GM18873 (cell line): ENCODE results near the gene MAP3K2.

Experiments
- ATAC-seq: cut with Tn5 transposase; IDR thresholded peaks from one replicate; pipeline ENCODE4 v1.9.1; 2021; ENCODE audit warnings: mild to moderate bottlenecking, moderate library complexity, moderate number of reproducible peaks; ENCODE audit not compliant: unreplicated experiment, low FRiP score

MAP3K2 gene

DNA sequence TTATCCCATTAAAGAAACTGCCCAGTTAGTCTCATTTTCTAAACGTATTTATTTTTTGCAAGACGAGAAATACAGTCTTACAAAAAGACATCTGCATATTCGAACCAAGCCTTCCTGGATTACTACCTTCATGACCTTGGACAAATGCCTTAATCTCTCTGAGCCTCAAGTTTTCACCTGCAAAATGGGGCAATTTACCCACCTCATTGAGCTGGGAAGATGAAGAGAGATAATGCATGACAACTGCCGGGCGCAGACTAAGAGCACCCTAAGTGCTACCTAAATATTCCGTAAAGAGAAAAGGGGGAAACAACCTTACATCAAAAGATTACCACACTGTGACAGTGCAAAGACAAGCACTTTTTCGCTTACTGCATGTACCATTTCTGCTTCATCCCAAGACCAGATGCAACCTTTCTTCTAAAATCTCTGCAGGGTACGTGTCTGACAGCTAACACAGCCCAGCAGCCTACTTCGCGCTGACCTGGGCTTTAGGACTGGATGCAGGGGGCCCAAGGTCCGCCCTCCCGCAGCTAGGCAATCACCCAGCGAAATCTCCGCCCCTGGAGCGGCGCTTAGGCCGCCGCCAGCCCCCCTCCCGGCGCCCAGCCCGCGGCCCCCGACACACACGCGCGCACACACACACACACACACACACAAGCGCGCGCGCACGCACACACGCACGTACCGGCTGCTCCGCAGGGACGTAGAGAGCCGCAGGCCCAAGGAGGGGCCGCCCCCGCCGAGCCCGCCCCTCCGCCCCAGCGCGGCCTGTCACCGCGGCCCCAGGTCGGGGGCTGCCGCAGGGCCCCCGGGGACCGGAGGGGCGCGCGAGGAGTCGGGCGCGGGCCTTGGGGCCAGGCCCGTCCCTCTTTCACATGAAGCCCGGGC lies 766 bp downstream of the MAP3K2 start:
- peak; percentile 38 for ATAC-seq

DNA sequence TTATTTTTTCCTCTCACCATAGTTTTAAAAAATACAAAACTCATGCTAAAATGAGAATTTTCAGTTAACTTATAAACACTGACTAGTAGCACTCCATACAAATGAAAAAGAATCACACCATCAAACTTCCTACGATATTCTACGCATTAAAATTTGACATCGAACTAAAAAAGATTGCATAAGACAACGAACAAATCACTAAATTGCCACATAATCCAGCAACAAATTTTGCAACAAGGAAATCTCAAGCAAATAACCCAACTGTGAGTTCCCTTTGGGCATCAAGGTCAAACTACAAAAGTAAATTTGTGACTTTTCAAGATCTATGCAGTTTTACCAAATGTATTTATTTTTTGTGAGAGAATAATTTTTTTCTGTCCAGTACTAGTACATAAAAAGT lies 1.5 kb downstream of the MAP3K2 start:
- ATAC-seq, result no peak

DNA sequence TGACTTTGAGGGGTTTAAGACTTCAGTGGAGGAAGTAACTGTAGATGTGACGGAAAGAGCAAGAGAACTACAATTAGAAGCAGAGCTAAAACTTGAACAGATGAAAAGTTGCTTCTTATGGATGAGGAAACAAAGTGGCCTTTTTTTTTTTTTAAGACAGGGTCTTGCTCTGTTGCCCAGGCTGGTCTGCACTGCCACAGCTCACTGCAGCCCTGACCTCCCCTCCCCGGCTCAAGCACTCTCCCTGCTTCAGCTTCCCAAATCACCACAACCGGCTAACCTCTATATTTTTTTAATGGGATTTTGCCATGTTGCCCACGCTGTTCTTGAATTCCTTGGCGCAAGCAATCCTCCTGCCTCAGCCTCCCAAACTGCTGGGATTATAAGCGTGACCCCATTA lies 3.2 kb downstream of the MAP3K2 start:
- no peak for ATAC-seq

DNA sequence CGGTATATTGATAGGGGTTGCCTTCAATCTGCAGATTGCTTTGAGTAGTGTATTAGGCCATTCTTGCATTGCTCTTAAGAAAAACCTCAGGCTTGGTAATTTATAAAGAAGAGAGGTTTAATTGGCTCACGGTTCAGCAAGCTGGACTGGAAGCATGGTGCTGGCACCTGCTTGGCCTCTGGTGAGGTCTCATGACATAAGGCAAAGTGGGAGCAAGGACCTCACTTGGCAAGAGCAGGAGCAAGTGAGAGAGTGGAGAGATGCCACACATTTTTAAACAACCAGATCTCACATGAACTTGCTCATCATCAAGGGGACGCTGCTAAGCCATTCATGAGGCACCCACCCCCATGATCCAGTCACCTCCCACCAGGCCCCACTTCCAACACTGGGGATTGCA lies 4.9 kb downstream of the MAP3K2 start:
- no peak for ATAC-seq

DNA sequence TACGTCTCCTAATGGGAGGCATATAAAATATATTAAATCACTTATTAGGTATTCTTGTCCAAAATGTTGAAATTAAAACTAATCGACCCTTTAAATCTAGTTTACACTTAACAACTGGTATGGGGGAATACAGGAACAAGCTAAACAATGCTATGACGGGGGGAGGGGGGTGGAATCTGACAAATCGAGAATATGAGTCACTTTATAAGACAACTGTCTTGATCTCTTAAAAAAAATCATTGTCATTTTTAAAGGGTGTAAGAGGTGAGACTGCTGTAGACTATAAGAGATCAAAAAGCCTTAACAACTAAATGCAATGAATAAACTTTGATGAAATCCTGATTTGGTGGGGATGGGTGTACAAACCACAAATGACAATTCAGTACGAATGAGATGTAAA lies 6.0 kb downstream of the MAP3K2 start:
- ATAC-seq, result no peak

DNA sequence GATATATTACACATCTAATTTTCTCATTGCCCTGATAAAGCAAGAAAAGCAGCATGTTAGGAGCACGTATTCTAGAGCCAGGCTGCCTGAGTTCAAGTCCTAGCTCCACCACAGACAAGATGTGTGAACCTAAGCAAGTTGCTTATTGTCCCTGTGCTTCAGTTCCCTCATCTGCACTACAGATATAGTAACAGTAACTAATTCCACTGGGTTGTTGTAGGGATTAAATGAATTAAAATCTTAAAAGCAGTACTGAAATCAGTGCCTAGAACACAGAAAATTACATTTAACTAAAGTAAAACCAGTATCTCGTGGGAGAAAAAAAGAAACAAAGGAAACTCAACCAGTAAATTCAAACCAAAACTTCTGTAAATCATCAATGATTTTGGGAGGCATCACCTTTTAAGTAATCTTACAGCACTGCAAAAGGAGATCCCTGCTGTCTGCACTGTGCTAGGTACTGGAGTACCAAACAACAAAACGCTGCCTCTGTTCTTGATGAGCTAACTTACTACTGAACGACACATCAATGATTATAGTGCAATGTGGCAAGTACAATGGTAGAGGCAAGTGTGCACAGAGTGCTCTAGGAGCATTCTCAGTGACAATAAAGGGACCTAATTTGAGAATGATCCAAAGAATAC lies 7.9 kb downstream of the MAP3K2 start:
- ATAC-seq, result no peak

DNA sequence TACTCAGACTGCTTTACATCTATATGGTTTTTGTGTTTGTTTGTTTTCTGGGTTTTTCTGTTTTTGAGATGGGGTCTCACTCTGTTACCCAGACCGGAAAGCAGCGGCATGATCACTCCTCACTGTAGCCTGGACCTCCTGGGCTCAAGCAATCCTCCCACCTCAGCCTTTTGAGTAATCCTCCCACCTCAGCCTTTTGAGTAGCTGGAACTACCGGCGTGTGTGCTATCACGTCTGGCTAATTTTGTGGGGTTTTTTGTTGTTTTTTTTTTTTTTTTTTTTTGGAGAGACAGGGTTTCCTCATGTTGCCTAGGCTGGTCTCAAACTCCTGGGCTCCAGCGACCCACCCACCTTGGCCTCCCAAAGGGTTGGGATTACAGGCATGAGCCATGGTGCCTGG lies 9.1 kb downstream of the MAP3K2 start:
- no peak for ATAC-seq

DNA sequence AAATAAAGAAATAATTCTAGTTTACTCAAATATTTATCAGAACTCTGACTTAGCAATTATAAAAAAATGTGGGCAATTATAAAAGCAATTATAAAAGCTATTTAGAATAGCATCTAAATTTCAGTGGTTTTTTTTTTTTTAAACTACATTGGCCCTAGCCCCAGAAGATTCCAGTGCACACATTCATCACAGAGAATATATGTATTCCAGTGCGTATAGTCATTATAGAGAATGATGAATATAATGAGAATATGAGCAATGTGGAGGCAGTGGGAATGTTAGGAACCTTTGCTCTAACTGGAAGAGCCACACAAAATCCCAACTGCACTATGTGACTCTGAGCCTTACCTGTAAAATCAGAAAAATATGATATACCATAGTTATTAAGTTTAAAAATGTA lies 10.5 kb downstream of the MAP3K2 start:
- no peak for ATAC-seq

DNA sequence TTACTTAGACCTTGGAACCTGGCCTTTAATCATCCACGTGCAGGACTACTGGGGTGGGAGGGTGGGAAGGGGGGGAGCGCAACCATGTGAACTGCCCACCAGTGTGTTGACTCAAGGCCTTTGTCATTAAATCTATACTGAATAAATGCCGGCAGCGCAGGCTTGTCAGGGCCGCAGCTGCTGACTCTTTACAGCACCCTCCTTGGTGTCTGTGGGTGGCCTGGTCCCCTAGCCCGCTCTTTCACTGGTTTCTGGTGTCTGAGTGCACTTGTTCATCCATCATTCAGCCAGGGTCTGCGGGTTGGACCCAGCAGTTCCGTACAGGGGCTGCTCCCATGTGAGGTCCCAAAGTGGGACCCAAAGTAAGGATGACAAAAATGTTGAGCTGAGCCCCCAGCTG lies 11.5 kb downstream of the MAP3K2 start:
- ATAC-seq, result no peak

DNA sequence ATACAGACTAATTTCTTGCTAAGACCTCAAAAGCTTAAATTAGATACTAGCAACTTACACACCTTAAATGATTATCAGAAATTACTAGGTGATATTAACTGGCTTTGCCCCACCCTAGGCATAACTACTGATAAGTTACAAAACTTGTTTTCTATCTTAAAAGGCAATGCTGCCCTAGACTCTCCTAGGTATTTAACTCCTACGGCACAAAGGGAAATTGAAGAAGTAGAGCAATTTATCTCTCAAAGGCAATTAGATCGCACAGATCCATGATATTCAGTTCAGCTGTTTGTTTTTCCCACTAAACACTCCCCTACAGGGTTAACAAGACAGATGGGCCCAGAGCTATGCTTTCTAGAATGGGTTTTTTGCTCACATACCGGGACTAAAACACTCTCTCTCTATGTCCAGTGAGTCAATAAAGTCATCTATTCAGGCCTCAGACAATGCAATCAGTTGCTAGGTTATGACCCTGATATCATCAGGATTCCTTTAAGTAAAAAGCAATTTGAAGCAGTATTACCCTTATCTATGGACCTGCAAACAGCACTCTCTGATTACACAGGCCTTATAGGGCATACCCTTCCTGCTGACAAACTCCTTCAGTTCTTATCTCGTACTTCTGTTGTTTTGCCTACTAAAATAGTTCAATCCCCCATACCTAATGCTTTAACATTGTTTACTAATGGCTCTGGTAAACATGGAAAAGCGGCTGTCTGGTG lies 14.3 kb downstream of the MAP3K2 start:
- no peak for ATAC-seq

DNA sequence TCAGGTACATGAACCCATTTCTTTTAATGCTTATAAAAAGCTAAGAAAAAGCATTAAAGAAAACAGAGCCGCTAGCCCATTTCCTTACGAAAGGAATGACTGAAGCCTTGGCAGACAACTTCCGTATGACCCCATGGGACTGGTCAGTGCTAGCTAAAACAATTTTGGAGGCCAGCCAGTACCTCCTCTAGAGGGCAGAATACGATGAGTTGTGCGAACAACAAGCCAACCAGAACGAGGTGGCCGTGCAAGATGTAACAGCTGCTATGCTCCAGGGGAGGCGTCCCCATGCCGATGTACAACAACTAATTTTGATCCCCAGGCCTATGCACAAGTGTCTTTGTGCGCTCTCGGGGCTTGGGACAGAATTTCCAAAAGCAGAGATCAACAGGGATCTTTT lies 16.7 kb downstream of the MAP3K2 start:
- no peak for ATAC-seq

DNA sequence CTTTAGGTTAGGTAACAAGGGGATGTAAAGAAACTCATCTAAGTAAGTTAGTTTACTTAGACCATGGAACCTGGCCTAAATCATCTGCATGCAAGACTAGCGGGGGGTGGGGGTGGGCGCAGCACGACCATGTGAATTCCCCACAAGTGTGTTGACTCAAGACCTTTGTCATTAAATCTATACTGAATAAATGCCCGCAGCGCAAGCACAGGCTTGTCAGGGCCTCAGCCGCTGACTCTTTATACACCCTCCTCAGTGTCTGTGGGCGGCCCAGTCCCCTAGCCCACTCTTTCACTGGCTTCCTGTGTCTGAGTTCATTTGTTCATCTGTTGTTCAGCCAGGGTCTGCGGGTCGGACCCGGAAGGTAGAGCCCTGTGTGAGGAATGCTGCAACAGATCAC lies 17.8 kb downstream of the MAP3K2 start:
- ATAC-seq, result no peak

DNA sequence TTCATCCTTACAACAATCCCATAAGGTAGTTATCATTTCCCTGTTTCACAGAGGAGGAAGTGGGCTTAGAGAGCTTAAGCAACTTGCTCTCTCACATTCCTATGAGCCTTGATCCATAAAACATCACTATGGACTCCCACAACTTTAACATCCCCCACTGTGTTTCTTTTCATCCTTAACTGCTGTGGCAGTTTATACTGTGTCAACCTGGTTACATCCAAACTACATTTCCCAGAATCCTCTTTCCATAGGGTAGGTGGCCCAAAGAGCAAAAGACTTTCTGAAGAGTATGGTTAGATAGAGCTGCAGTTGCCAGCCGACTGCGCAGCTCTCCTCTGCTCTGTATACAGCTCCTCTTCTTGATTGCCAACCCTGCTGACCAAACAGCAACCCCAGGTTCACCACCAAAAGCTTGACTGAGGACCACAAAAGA lies 22.5 kb downstream of the MAP3K2 start:
- no peak for ATAC-seq

DNA sequence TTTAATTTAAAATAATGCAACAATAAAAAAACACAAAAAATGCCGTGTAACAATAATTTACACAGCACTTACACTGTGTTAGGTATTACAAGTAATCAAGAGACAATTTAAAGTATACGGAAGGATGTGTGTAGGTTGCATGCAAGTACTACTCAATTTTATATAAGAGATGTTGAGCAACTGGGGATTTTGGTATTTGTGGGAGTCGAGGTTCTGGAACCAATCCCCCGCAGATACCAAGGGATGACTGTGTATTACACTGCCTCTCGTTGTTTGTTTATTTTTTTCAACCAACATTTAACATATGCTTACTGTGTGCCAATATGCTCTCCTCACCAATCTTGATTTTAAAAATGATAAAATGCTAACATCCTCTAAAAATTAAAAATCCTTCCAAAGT lies 24.8 kb downstream of the MAP3K2 start:
- no peak for ATAC-seq

DNA sequence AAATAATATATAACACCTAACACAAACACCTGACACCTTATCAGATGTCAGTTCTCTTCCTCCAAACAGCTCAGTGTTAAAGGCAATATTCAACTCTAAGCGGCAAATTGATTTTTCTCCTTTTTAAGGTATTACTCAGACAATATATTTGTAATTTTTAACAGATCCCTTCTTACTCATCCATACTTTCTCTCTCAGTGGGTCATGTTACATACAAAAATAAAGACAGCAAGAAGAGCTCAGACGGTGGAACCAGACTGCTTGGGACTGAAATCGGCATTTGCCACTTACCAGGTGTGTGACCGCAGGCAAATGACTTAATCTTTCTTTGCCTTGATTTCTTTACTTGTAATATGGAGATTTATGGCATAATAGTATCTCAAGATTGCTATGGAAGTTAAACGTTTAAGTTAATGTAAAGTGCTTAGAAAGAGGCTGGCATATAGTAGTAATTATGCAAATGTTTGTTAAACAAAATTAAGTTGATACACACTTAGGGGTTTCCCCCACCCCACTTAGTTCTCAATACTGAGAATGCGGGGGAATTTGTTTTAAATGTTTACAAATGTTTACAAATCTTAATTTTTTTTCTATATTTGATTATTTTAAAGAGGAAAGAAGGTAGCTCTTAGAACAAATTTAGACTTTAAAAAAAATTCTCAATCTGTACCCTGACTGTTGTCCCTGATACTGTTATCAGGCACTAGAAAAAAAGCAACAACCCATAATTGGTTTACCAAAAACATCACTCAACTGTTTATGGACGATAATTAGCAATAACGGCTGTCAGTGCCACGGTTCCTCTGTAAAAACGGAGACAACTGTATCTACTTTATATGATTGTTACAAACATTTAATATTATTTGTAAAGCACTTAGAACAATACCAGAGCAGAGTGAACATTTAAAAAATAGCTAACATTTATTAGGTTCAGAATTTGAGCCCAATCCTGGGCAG lies 25.6 kb downstream of the MAP3K2 start:
- ATAC-seq, result no peak

DNA sequence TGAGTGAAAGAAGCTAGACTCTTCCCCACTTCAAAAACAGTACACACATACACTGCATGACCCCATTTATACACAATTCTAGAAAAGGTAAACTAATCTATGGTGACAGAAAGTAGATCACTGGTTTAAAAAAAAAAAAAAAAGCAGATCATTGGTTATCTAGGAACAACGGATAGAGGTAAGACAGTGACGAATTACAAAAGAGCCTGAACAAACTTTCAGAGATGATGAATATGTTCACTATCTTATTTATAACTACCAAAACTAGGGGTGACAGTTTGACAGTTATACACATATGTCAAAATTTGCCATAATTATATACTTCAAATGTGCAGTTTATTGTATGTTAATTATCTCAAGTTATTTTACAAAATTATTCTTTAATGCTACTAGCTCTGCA lies 27.5 kb downstream of the MAP3K2 start:
- no peak for ATAC-seq

DNA sequence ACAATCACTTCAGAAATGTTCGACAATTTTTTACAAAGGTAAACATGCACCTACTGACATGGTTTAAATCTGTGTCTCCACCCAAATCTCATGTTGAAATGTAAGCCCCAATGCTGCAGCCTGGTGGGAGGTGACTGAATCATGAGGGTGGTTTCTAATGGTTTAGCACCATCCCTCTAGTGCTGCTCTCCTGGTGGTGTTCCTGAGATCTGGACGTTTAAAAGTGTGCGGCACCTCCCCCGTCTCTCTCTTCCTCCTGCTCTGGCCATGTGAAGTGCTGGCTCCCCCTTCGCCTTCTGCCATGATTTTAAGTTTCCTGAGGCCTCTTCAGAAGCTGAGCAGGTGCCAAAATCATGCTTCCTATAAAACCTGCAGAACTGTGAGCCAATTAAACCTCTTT lies 28.3 kb downstream of the MAP3K2 start:
- no peak for ATAC-seq

DNA sequence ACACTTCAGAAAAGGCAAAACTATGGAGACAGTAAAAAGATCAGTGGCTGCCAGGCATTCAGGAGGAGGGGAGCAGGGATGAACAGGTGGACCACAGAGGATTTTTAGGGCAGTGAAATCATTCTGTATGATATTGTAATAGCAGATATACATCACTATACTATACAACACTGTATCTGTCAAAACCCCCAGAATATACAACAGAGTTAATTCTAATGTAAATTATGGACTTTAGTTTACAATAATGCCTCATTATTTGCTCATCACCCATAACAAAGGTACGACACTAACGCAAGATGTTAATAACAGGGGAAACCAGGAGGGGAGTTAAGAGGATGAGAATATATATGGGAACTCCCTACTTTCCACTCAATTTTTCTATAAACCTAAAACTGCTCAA lies 28.8 kb downstream of the MAP3K2 start:
- ATAC-seq, result no peak

DNA sequence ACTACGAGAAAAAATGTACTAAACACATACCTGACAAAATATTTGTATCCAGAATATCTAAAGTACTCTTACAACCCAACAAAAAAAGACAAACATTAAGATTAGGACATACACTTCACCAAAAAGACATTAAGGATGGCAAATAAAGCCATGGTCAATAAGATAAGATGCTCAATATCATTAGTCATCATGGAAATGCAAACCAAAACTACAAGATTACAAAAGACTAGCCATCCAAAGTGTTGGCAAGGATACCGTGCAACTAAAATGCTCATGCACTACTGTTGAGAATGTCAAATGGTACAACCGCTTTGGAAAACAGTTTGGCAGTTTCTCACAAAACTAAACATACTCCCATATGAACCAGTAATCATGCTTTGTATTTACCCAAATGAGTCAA lies 29.7 kb downstream of the MAP3K2 start:
- ATAC-seq, result no peak

DNA sequence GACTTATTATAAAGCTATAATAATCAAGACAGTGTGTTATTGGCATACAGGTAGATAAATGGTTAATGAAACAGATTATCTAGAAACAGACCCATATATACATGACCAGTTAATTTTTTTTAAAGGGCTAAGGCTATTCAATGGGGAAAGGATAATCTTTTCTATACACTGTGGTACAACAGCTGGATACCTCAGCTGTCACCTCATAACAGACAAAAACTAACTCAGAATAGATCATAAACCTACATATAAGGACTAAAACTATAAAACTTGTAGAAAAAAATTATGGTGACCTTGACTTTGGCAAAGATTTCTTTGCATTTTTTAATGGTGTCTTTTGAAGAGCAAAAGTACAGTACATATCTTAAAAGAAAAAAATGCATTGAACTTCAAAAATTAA lies 30.2 kb downstream of the MAP3K2 start:
- no peak for ATAC-seq
